Bronchial epithelial cell (primary cell): Measurements from ENCODE around the gene SLC27A2. TPM values are rescaled to one million over a fixed set of nuclear protein-coding genes. Genes with fewer than 3 reads are reported as not detected.

Source experiments
- DNase-seq: peaks from one replicate; pipeline ENCODE4 v3.0.0-alpha.2; 2010; ENCODE audit warnings: low read depth
- FAIRE-seq: peaks from 2 replicates; lab custom pipeline; 2011; peaks lifted over from hg19 to GRCh38; lab: Jason Lieb, UNC
- H3K27me3 ChIP-seq: 2 replicates; pipeline ENCODE4 v1.5.1; 2011; ENCODE audit warnings: low read length; ENCODE audit not compliant: control insufficient read depth, insufficient read depth
- H3K36me3 ChIP-seq: 2 replicates; pipeline ENCODE4 v1.5.1; 2011; ENCODE audit warnings: low read length; ENCODE audit not compliant: control insufficient read depth, insufficient read depth
- H3K4me3 ChIP-seq: 2 replicates; pipeline ENCODE4 v1.5.1; 2011; ENCODE audit warnings: mild to moderate bottlenecking, low read depth, low read length, control low read depth
- CTCF ChIP-seq: IDR thresholded peaks from 2 replicates; pipeline ENCODE4 v1.5.1; 2011; ENCODE audit warnings: mild to moderate bottlenecking, moderate library complexity, low read length, control low read depth, inconsistent platforms; ENCODE audit not compliant: insufficient read depth, severe bottlenecking
- total RNA-seq: library from RNA; depleted of rRNA; stranded (reverse); fragments of >200 nt; gene quantifications from 2 replicates; pipeline ENCODE4 v1.2.1, GENCODE V29; 2014

SLC27A2 gene
- total RNA-seq, 1 donor from 2014 or later: 1.3 TPM

DNA sequence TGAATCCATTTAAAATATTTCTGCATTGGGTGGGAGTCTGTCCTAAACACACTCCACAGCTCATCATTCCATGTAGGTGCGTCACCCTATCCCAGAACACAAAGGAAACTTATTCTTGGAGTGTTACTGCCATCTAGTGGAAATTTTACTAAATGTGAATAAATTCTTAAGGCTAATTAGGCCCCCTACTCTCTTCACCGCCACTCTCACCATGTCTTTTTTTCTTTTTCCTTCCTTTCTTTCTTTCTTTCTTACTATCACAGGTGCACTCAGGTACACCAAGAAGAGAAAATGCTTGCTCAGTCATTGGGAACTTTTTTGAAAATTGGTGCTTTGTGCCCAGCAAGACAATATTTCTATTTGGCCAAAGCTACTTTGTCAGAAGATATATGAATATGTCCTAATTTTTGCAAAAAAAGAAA is 36.5 kb upstream of the SLC27A2 start:
- H3K4me3 ChIP-seq: no peak overlapping the region
- FAIRE-seq: no peak
- DNase-seq: peak; percentile 78
- no peaks in the 10 kb centered on the region for H3K27me3 ChIP-seq
- no peaks in the 10 kb centered on the region for H3K36me3 ChIP-seq
- peak; percentile 22 for TF ChIP-seq CTCF

DNA sequence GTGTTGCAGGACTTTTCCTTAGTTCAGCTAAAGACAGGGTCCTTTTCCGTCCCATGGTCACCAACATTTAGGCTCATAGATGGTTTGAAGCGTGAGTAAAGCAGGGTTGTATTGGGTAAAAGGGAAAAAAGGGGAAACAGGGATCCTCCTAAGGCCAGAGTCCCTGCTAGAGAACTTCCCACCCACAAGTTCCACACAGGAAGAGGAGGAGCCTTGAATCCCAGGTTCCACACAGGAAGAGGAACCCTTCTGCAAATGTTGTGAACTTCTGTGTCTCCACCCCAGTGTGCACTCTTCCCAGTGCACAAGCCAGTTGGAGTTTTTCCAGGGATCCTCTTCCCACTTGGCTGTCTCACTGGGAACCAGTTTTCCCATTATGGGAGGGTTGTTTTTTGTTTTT is 35.4 kb upstream of the SLC27A2 start:
- FAIRE-seq: no peak
- no peaks in the 10 kb centered on the region for H3K36me3 ChIP-seq
- no peak for TF ChIP-seq CTCF
- no peak for DNase-seq
- no peaks in the 10 kb centered on the region for H3K27me3 ChIP-seq
- H3K4me3 ChIP-seq: no peak overlapping the region

DNA sequence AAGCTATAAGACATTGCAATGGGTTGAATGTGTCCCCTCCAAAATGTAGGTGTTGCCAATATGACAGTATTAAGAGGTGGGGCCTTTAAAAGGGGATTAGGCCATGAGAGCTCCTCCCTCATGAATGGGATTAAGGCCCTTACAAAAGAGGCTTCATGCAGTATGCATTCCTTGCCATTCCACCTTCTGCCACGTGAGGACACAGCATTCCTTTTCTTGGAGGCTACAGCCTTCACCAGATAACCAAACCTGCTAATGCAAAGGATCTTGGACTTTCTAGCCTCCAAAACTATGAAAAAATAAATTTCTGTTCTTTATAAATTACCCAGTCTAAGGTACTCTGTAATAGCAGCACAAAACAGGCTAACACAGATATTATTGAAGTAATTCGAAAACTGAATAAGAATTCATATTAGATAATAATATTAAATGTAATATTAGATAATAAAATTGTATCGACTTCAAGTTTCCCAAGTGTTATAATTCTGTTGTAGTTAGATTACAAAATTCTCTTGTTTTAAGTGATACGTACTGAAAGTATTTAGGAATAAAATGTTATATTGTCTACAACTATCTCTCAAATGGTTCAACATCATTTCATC is 33.5 kb upstream of the SLC27A2 start:
- H3K36me3 ChIP-seq: no peaks in the 10 kb centered on the region
- TF ChIP-seq CTCF: peak; percentile 80
- H3K27me3 ChIP-seq: no peaks in the 10 kb centered on the region
- DNase-seq: peak; percentile 77
- no peak overlapping the region for H3K4me3 ChIP-seq
- FAIRE-seq: no peak

DNA sequence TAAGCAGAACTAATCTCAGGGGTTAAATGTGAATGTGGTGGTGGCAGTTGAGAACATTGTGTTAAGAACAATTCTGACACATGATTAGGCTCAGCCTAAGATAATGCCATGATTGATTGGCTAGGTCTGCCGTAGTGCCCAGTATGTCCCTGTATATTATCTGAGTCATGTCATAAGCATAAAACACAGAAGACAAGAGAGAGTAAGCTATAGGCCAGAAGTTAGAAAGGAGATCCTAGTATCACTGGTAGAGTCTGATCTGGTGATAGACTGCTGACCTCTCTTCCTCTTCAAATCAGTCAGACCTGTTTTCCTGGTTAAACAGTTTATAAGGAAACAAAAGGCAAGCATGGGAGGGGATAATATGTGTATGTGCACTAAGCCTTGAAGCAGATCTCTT is 32.9 kb upstream of the SLC27A2 start:
- H3K4me3 ChIP-seq: no peak overlapping the region
- no peaks in the 10 kb centered on the region for H3K36me3 ChIP-seq
- DNase-seq (peak; percentile 42), FAIRE-seq (no peak)
- no peak for TF ChIP-seq CTCF
- no peaks in the 10 kb centered on the region for H3K27me3 ChIP-seq

GRCh38 chr15:50150349-50150748 is 31.6 kb upstream of the SLC27A2 start:
- no peak for DNase-seq
- TF ChIP-seq CTCF: no peak
- no peak for FAIRE-seq
- Histone ChIP-seq H3K27me3 (no peaks in the 10 kb centered on the region), H3K36me3 (no peaks in the 10 kb centered on the region), H3K4me3 (no peak overlapping the region)

DNA sequence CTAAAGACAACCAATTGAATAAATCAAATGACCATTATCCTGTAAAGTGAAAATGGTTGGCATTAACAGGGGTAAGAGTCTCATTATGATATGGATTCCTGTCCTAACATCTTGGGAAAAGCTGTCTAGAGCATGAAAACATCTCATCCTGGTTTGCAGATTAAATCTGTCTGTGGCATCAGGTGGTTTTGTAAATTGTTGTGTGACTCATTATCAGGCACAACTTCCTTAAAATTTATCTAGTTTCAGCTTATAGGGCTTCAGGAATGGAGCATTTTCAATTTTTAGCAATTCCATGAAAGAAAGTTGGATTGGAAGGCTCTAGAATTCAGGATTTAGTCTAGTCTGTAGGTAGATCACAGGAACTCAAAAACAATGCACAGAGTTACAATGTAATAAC is 31.1 kb upstream of the SLC27A2 start:
- FAIRE-seq (no peak), DNase-seq (no peak)
- Histone ChIP-seq H3K36me3 (no peaks in the 10 kb centered on the region), H3K27me3 (no peaks in the 10 kb centered on the region), H3K4me3 (no peak overlapping the region)
- TF ChIP-seq CTCF: no peak
